Nephron (organoid): ENCODE results near the gene SNX30.
A peak's percentile ranks its signal among the peaks of the same experiment; 100 is the strongest.

Source experiments
- H3K27ac Mint-ChIP-seq, 3 experiments: 2 replicates each; pipeline ENCODE4 v1.8.0; 2020; ENCODE audit warnings: mixed read lengths in 3 of 3, mild to moderate bottlenecking in 2 of 3, moderate library complexity in 1 of 3
- H3K27me3 Mint-ChIP-seq: 2 replicates; pipeline ENCODE4 v1.8.0; 2021; ENCODE audit warnings: low read depth, mild to moderate bottlenecking, moderate library complexity, mixed read lengths
- H3K36me3 Mint-ChIP-seq: 2 replicates; pipeline ENCODE4 v1.8.0; 2020; ENCODE audit warnings: low read depth, mixed read lengths
- H3K4me1 Mint-ChIP-seq: 2 replicates; pipeline ENCODE4 v1.8.0; 2020; ENCODE audit warnings: mixed read lengths
- H3K4me3 Mint-ChIP-seq, 3 experiments: 2 replicates each; pipeline ENCODE4 v1.8.0; 2020; ENCODE audit warnings: mild to moderate bottlenecking in 3 of 3, mixed read lengths in 3 of 3, moderate library complexity in 2 of 3
- H3K9me3 Mint-ChIP-seq: 2 replicates; pipeline ENCODE4 v1.8.0; 2020; ENCODE audit warnings: mixed read lengths
- TF ChIP-seq, protein P1 (sequence below), 3 experiments: fragments of 200-600 bp; sonication (generic); IDR thresholded peaks; one replicate each; pipeline ENCODE4 v1.5.0; 2021; ENCODE audit warnings: antibody characterized with exemption in 3 of 3; ENCODE audit not compliant: unreplicated experiment in 3 of 3

SNX30 gene

DNA sequence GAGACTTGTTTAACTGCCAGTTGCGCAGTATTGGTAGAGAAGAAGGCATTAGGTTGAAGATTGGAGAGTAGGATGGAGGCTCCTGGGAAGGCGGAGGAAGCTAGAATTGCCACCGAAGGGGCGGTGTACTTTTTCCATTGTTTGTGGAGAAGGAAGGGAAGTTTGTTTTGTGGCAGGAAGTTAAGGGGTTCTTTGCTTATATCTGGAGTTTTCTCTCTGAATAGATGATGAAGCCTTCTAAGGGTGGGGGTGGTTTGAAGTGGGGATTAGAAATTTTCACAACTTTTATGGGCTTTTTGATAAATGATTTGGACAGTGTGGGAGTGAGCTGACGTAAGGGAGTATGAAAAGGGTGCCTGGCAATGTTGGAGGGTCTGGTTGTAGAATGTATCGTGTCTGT, 59.3 kb downstream of the SNX30 start:
- peaks cover under 1% of the 10 kb centered on the region for H3K9me3 Mint-ChIP-seq
- no peaks in the 10 kb centered on the region for H3K27me3 Mint-ChIP-seq
- H3K27ac Mint-ChIP-seq = no peak overlapping the region
- peaks cover 4% of the 10 kb centered on the region for H3K4me1 Mint-ChIP-seq
- H3K4me3 Mint-ChIP-seq = no peak overlapping the region
- TF ChIP-seq, protein P1, sequence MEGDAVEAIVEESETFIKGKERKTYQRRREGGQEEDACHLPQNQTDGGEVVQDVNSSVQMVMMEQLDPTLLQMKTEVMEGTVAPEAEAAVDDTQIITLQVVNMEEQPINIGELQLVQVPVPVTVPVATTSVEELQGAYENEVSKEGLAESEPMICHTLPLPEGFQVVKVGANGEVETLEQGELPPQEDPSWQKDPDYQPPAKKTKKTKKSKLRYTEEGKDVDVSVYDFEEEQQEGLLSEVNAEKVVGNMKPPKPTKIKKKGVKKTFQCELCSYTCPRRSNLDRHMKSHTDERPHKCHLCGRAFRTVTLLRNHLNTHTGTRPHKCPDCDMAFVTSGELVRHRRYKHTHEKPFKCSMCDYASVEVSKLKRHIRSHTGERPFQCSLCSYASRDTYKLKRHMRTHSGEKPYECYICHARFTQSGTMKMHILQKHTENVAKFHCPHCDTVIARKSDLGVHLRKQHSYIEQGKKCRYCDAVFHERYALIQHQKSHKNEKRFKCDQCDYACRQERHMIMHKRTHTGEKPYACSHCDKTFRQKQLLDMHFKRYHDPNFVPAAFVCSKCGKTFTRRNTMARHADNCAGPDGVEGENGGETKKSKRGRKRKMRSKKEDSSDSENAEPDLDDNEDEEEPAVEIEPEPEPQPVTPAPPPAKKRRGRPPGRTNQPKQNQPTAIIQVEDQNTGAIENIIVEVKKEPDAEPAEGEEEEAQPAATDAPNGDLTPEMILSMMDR (IDR thresholded peaks at IDR 0.05; ENCODE audit: unreplicated experiment in 3 of 3) = no peak
- H3K36me3 Mint-ChIP-seq = peaks cover 13% of the 10 kb centered on the region

DNA sequence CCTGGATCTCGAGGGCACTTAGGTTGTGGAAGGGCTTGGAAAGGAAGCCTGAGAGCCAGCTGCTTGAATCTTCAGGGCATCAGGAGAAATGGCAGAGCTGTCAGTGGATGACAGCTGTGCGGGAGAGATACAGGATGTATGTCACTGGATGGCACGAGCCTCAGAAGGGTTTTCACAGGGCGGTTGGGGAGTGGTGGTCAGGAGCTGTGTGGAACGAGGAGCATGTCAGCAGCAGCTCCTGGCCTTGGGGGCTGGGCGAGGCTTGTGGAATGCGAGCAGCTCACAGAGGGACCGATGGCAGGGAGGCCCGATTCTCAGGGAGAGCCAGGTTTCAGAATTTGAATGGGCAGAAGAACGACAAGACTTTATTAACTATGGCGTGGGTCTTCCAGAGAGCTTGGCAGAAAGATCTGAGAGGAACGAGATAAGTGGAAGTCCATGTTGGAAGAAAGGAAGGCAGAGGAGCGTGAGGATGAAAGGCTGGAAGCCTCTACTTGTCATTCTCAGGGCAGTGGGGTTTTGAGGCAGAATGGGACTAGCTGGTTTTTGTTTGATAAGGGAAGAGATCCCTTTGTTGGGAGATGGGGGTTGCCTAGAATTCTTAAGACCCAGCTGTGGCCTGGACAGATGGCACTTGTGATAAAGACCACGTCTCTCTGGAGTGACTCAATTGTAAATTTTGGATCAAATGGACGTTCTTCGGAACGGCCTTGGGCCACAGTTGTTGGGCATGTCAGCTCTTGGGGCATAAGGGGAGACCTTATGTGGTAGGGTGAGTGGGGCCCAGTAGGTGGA, 60.3 kb downstream of the SNX30 start:
- no peak overlapping the region for H3K27ac Mint-ChIP-seq
- H3K4me1 Mint-ChIP-seq = peaks cover 3% of the 10 kb centered on the region

DNA sequence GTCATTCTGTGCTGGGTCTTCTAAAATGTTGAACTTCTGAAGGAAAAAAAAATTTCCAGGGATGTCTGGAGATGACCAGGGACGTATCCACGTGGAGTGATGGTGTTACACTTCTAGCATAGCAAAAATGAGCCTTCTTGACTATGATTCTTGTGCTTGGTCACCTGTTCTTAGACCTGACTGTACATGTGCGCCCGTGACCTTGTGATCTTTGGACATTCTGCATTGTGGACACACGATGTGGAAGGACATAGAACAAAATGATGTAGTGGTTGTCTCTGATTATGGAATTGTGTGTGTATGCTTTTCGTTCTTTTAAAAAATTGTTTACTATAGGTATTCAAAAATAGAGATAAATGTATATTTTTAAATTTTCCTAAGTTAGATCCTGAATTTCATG, 61.0 kb downstream of the SNX30 start:
- Mint-ChIP-seq H3K27me3 (no peaks in the 10 kb centered on the region), H3K4me3 (no peak overlapping the region), H3K36me3 (peaks cover 8% of the 10 kb centered on the region), H3K27ac (no peak overlapping the region), H3K4me1 (no peaks in the 10 kb centered on the region), H3K9me3 (no peaks in the 10 kb centered on the region)
- TF ChIP-seq, protein P1 (IDR thresholded peaks at IDR 0.05; ENCODE audit: unreplicated experiment in 3 of 3) = no peak

More for the DNA sequence above, 60.3 kb downstream of the SNX30 start:
- Mint-ChIP-seq H3K9me3 (no peaks in the 10 kb centered on the region), H3K36me3 (peaks cover 8% of the 10 kb centered on the region), H3K4me3 (no peak overlapping the region), H3K27me3 (no peaks in the 10 kb centered on the region)
- TF ChIP-seq, protein P1 (IDR thresholded peaks at IDR 0.05; ENCODE audit: unreplicated experiment in 3 of 3) = no peak

DNA sequence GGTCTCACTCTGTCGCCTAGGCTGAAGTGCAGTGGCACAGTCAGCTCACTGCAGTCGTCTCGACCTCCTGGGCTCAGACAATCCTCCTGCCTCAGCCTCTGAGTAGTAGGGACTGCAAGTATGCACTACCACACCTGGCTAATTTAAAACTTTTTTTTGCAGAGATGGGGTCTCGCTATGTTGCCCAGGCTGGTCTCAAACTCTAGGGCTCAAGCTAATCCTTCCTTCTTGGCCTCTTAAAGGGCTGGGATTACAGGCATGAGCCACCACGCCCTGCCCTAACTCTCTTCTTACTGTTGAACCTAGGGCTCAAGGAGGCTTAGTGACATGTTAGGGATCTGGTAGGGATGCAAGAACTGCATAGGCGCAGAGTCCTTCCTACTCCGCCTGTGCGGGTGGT, 65.3 kb downstream of the SNX30 start:
- Mint-ChIP-seq H3K9me3 (no peaks in the 10 kb centered on the region), H3K36me3 (peaks cover 13% of the 10 kb centered on the region), H3K4me1 (peaks cover 8% of the 10 kb centered on the region), H3K27ac (no peak overlapping the region), H3K4me3 (no peak overlapping the region), H3K27me3 (no peaks in the 10 kb centered on the region)
- TF ChIP-seq, protein P1 (IDR thresholded peaks at IDR 0.05; ENCODE audit: unreplicated experiment in 3 of 3) = no peak

DNA sequence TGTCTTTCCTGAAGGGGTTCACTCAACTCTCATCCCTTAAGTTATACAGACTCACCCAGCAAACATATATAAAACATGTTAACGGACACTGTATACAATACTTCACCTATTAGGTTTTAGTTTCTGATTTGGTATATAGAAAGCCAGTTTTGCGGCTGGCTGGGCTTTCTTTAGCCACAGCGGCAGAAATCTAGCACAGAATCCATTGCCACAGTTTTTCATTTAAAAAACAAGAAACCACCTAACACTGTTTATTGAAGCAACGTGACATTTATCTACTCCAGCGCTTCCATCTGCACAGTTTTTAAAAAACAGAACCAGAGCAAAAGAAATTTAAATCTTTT, 67.3 kb downstream of the SNX30 start:
- Mint-ChIP-seq H3K36me3 (peaks cover 15% of the 10 kb centered on the region), H3K4me1 (peaks cover 8% of the 10 kb centered on the region), H3K27me3 (no peaks in the 10 kb centered on the region), H3K4me3 (no peak overlapping the region), H3K9me3 (no peaks in the 10 kb centered on the region), H3K27ac (peak overlapping the region in 1 of 3 experiments; percentile 43)
- TF ChIP-seq, protein P1 (IDR thresholded peaks at IDR 0.05; ENCODE audit: unreplicated experiment in 3 of 3) = no peak
